GM23338 (cell line): ENCODE measurements around the gene UBL3.

Experiments
- JUNB ChIP-seq: IDR thresholded peaks from one replicate; pipeline ENCODE4 v1.6.1; 2016; ENCODE audit warnings: antibody characterized with exemption; ENCODE audit not compliant: unreplicated experiment
- POLR2AphosphoS5 ChIP-seq: IDR thresholded peaks from 2 replicates; pipeline ENCODE4 v1.6.1; 2016; ENCODE audit warnings: antibody characterized with exemption, low read depth

DNA sequence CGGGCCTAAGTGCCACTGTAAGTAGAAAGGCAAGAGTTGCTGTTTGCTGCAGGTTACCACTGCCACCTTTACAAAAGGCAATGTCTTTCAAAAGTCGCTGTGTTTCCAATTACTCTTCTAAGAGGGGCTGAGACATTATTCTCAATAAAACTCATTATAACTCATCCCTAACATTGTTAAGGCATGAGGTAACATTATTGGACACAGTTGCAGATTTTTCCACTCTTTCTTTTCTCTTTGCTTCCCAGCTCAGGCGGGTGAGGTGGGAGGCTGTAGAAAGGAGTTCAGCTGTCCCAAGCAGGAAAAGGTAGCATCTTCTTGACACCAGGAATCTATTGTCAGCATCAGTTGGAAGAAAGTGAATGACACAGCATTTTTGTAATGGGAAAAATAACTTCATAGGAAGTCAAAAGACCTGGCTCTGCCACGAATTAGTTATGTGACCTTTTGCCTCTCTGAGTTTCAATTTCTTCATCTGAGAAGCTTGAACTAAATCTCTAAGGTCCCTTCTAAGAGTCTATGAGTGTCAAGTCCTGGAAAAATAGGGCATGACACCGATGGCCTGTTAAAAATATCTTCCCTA is 2.1 kb upstream of the UBL3 start:
- no peak for TF ChIP-seq JUNB
- TF ChIP-seq POLR2AphosphoS5: no peak
